GM18511 (cell line): ENCODE measurements around the gene RFX2.
"Not testable (repeated sequence)": the region's sequence is repeated elsewhere in the genome, so short reads cannot be mapped to it uniquely, and the experiment has no call there.

Experiments
- ATAC-seq: cut with Tn5 transposase; IDR thresholded peaks from one replicate; pipeline ENCODE4 v1.9.1; 2021; ENCODE audit warnings: mild to moderate bottlenecking, moderate library complexity; ENCODE audit not compliant: unreplicated experiment

RFX2 gene

DNA sequence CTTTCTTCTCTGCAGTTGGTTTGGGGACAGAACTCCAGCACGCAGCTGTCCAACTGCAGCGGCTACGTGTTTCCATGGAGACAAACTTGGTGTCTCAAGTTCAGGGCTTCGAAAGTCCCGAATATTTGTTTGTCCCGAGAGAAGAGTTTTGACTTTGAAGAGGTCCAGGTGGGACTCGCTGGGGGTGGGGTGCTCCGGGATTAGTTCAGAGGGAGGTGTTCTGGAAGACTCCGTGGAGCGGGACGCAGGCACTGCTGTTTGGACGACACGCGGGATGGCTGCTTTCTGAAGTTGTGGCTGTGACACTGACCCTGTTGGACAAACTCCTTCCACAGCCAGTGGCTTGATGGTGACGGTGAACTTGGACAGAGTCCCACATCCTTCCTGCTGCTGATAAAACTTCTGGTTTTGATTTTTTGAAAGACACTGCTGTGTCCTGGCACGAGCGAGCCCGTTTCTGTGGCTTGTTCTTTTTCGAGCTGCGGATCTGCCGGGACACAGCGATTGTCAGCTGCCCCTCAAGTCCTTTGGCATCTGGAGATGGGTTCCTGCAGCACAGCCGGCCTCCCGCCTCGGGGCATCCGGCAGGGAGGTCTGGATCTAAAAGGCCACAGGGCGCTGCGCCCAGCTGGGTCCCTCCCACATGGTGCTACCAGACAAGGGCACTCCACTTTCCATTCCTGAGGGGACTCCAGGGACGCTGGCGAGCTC is 116.5 kb downstream of the RFX2 start:
- ATAC-seq: no peak

DNA sequence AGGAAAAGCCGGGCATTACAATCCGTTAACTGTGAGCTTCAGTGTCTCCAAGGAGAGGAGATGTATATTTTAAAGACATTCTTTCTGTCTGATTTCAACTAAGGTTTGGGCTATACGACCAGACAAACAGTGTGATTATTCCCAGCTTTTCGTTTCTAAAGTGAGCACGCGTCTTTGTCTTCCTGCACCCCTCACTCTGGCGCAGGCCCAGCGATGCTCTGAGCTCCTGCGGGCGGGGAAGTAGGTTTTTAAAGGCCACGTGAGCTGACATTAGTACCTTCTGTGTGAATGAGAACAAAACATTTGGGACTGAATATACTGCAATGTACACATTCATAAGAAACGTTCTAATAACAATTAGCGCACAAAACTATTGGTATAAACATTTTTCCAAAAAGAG is 117.1 kb downstream of the RFX2 start:
- ATAC-seq: no peak

DNA sequence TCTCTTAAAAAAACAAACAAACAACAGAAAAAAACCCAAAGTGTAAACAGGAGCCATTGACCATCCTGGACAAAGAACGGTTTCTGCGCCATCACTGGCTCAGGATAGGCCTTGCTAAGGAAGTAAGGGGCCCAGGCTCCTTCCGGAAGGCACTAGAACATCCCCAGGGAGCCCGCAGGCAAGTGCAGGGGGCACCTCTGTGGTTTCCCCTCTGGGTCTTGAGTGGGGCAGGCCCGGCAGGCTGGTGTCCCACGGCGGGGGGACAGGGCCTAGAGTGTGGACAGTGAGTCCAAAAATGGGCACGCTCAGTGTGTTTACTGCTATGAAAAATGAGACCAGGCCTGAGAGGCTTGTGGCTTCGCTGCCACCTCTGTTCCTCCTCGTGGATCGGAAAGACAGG is 117.5 kb downstream of the RFX2 start:
- no peak for ATAC-seq

DNA sequence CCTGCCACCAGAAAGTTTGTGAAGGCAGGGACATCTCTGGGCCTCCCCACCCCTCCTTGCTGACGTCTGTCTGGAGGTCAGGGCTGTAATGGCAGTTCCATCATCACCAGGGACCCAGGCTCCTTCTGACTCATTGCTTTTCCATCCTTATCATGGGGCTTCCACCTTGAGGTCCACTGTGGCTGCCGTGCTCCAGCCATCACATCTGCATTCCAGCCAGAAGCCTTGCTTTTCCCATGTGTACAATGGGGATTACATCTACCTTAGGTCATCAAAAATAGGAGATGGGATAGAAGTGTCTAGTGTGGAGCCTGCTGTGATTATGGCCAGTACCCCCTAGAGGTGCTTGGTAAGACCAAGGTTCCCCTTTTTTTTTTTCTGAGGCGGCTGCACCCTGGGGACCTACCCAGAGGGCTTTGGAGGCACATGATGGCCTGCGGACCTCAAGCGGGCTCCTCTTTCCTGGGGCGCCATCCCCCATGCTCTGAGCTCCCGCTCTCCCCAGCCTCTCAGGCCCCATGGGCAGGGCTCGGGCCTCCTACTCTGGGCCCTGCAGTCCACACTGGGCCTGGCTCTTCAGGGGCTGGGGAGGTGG is 119.0 kb downstream of the RFX2 start:
- ATAC-seq: no peak

DNA sequence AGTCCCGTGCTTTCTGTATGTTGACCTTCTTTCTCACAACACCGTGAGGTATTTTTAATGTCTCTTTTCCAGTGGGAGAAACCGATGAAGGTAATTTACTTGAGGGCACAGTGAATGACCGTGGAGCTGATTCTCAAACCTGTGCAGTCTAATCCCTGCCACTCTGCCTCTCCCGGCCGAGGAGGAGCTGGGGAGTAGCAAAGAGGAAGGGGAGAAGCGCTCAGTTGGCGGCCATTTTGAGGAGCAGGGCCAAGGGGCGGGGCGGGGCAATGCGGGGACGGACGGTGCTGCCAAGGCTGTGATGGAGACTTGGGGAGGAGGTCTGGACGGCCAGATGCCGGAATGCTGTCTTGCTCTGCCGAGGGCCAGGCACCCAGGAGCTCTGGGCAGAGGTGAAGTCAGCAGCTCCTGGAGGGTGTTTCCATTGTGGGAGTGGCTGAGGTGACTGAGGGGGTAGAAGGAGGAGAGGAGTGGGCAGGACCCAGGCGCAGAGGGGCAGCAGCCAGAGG is 120.0 kb downstream of the RFX2 start:
- no peak for ATAC-seq

DNA sequence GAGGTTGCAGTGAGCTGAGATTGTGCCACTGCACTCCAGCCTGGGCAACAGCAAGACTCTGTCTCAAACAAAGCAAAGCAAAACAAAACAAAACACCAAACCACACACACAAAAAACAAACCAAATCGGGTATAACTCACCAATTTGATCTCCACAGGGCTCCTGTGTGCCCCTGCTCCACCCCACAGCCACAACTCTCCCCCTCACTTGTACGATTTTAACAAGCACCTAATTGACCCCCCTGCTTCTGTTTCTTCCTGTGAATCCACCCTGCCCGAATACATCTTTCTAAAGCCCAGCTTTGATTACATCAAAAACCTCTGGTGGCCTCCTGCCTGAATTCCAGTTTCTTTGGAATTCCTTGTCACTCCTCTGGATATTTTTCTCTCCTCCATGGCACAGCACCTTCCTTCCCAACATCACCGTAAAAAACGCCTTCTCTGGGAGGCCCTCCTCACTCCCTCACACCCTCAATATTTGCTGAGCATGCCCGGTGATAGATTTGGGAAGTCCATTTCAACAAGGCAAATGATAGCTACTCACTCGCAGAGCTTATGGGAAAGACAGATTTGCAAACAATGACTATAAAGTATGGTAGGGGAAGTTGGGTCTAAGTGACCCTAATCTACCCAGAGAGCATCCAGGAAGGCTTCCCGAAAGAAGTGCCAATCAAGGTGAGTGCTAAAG is 120.8 kb downstream of the RFX2 start:
- ATAC-seq: no peak

DNA sequence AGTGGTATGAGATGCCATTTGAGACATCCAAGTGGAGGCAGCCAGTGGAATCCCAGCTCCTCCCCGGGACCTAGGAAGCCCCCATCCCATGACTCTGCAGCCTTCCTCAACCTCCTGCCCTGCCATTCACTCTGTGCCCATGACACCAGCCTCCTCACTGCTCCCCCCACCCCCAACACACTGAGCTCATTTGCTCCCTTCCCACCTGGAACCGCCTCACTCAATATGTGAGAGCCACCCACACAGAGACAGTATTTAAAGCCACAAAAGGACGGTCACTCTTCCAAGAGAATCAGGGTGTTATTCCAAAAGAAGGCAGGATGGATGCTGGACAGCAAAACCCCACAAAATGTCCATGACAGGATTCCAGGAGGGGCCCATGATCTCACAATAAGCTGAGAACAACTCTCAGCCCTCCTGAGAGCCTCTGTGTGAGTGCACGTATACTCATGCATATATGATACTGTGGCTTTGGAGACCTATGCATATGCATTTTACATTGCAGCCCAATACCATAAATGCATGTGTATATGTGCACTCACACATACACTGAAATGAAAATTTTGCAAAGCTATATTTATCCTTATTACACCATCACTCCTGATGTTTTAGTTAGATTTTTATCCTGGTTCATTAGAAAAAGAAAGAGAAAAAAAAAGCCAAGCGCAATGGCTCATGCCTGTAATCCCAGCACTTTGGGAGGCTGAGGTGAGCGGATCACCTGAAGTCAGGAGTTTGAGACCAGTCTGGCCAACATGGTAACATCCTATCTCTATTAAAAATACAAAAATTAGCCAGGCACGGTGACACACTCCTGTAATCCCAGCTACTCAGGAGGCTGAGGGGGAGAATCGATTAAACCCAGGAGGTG is 121.5 kb downstream of the RFX2 start:
- no peak for ATAC-seq

DNA sequence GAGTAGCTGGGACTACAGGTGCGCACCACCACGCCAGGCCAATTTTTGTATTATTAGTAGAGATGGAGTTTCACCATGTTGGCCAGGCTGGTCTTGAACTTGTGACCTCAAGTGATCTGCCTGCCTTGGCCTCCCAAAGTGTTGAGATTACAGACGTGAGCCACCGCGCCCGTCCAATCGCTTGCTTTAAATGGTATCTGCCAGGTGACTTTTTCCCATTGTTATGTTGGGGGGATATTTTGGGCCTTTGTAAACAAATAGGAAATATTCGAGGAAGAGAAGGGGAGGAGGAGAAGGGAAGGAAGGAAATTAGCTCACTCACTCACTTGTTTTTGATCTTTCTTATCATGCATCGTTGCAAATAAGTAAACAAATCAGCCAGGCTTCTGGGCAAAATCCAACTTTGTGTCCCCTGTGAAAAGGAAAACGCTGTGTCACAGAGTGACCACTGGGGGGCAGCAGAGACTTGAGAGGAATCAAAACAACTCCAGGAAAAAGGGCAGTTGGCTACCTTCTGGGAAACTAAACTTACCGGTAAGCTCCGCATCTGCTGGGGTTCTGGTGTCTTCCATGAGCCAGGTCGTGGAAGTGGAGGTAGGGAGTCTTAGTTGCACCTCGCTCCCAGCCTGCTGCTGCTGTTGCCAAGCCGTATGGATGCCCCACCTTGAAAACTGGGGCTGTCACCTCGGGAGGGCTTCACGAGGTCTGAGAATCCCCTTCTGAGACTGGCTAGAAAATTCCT is 123.1 kb downstream of the RFX2 start:
- no peak for ATAC-seq

DNA sequence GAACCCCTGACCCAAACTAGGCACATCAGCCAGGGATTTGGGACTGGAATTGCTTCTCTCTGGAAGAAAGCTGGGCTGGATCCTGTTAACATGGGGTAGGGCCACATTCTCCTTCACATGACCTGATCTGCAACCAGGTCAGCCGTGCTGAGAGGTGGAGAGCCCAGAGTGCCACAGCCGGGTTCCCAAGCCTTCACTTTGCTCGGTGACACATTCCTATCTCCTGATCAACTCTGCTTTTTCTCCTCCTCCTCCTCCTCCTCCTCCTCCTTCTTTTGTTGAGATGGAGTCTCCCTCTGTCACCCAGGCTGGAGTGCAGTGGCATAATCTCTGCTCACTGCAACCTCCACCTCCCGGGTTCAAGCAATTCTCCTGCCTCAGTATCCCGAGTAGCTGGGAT is 124.5 kb downstream of the RFX2 start:
- not testable (repeated sequence) for ATAC-seq

DNA sequence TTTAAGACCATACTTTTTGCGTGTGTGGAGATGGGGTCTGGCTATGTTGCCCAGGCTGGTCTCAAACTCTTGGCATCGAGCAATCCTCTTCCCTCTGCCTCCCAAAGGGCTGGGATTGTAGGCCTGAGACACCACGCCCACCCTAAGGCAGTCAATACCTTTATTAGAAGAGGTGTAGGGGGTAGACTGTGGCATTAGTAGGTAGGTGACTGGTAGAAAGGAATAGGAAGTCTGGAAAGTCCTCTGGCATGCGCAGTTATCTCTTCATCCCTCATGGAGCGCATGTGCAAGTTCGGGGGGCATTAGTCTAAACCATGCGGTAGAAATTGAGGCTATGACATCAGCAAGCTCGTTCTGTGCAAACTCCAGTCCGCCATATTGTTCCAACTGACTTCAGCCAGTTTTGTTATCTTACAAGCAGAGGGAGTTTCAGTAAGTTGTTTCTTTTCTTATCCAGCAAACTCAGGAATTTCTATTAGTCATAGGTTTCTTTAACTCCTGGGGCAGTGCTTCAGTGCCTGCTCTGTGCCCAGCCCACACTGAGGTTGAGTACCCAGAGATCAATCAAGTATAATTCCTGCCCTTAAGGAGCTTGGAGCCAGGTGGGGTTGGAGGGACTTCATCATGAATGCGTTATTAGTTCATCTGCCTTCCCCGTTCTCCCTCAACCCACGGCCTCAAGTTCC is 125.1 kb downstream of the RFX2 start:
- ATAC-seq: no peak

DNA sequence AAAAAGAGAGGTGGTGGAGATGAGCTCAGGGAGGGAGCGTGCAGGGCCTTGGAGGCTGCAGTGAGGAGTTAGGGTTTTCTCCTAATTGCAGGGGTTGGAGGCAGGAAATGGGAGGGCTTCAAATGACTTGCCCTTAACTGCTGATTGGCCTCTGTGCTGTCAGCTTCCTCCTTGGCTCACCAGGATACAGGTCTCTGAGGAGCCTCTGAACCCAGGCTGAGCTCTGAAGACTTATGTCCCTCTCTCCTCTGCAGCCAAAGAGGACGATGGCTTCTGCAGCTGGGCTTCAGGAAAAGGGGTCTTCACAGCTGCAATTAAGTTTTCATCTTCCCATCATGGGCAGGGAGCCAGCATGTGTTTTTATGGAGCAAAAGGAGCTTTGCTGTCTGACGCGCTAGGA is 125.7 kb downstream of the RFX2 start:
- ATAC-seq: no peak

DNA sequence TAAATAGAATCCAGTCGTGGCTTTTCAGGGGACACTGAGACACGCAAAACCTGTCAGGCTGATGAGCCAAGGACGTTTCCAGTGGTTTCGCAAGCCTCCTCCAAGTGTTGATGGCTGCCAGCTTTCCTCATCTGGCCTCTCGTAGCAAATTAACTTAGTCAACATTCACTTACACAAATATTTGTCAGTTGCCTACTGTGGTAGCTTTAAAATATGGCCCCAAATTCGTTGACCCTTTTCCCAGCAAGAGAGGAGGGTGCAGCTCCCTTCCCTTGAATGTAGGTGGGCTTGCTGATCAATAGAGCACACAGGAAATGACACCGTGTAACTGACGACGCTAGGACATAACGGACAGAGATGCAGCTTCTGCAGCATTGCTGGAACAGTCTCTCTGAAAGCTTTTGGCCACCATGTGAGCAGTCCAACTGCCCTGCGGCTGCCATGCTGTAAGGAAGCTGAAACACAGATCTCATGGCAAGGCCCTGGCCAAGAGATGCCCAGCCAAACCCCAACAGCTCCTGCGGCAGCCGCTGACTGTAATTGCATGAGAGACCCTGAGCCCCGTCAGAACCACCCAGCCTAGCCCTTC is 126.8 kb downstream of the RFX2 start:
- ATAC-seq: no peak

DNA sequence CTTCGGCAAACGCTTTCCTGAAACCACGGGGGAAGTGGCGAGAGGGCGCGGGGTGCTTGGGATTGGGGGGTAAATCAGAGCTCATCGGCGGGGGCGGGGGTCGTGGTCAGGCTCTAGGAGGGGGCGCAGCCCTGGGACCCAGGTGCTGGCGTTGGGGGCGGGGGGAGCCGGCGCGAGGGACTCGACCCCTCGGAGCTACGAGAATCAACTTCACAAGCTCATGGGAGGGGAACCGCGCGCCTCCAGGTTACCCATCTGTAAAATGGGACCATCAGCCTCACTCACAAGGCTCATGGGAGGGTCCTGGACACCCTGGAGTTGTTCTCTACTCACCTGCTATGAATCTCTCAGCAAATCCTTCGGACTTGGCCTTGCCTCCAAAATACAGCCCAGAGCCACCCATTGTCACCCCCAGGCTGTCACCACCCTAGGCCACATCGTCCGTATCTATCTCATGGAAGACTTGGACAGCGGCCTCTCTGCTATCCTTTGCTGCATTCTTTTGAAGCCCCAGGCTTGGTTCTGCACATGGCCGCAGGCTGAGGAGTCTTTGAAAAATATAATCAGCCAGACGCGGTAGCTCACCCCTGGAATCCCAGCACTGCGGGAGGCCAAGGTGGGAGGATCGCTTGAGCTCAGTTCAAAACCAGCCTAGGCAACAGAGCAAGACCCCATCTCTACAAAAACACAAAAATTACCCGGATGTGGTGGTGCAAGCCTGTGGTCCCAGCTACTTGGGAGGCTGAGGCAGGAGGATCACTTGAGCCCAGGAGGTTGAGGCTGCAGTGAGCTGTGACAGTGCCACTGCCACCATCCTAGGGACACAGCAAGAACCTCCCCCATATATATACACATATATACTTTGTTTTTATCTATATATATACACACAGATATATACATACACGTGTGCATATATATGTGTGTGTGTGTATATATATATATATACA is 131.4 kb downstream of the RFX2 start:
- no peak for ATAC-seq

DNA sequence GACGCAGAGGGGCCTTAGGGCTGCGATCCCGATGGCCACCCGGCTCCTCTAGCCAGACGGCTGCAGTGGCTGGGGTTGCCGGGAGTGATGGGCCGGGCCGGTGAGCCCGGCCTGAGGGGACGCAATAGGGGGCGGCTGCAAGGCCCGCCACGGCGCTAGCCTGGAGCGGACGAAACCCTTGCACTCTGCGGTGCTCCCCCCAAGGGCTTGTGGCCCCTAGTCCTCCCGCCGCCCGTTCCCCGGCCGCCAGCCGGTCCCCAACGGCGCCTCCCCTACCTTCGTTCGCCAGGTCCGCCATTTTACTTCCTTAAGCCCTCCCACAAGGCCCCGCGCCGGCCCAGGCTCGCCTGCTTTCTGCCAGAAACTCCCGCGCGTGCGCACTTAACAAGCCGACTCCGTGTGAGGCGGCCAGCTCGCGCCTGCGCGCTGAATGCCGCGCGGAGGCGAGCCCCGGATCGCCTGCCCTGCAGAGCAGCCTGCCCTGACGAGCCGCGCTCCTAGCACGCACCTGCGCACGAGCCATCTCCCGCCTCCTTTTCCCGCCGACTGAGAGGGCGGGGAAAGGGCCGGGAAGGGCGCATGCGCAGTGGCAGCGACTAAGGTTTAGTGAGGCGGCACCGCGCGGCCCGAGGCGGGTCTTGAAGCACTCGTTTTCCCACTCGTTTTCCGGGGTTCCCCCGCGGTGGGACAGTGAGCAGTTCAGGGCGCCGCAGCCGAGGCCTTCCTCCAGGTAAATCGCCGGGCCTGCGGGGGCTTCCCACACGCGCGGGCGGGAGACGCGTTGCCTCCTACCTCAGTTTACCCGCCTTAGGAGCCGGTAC is 132.3 kb downstream of the RFX2 start, which contains the start of gene RANBP3:
RANBP3 (minus strand) TSS at position 356 of the 821 bp plus-strand sequence; CDS start at position 298, 58 bp downstream.
- peak; percentile 88 for ATAC-seq

DNA sequence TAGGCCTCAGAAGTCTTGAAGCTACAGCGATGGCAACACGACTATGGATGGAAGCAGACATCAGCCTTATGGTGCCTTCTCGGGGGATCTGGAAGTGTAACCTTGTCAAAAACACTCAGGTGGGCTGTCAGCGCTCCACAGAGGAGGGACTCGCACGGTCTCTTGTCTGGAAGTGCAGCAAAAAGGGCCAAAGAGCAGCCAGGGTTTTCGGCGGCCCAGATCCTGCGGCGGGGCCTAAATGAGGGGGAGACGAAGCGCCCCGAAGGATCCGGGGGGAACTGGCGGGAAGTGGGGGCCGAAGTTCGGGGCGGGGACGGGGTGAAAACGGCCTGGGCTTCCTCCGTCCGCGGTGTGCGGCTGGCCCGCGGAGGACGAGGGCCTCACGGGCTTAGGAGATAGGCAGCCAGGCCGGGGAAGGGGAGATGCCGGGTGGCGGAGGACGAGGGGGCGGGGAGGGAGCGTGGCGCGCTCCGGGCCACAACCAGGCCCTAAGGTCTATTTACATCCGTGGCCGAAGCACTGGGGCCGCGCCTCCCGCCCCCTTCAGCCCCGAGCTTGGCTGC is 133.0 kb downstream of the RFX2 start:
- no peak for ATAC-seq

DNA sequence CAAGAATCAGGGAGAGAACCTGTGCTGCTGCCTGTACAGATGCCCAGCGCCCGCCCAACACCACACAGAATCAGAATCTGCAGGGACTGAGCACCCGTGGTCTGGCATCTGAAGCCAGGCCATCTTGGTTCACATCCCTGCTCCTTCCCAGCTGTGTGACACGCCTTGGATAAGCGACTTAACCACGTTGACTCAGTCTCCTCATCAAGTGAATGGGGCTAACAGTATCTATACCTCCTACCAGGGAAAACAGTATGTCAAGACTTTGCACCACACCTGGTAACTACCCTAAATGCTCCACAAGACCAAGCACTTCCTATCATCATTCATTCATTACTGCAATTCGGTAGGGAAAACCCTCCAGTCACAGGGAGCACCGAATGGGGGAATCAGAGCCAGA is 133.5 kb downstream of the RFX2 start:
- ATAC-seq: no peak

DNA sequence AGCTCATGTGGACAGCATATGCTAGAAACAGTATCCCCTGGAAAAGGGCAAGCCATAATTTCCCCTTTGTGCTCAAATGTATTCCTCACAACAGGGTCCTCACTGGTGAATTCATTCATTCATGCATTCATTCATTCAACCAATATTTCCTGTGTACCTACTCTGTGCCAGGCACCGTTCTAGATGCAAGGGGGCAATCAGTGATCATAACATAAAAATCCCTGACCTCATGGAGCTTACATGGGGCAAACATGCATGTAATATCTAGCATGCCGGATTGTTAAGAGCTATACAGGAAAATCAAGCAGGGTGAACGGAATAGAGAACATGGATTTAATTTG is 134.9 kb downstream of the RFX2 start:
- ATAC-seq: no peak
